Skeletal muscle cell (primary cell): ENCODE results near the gene CEACAM4.
"Not testable (repeated sequence)": the region's sequence is repeated elsewhere in the genome, so short reads cannot be mapped to it uniquely, and the experiment has no call there.

Experiments used
- DNase-seq: peaks from one replicate; pipeline ENCODE4 v3.0.0-alpha.2; 2010; ENCODE audit warnings: low read depth
- H3K4me3 ChIP-seq: 2 replicates; pipeline ENCODE4 v1.5.1; 2011; ENCODE audit warnings: low read depth, mild to moderate bottlenecking, control low read depth, low read length, moderate library complexity

The CEACAM4 gene

DNA sequence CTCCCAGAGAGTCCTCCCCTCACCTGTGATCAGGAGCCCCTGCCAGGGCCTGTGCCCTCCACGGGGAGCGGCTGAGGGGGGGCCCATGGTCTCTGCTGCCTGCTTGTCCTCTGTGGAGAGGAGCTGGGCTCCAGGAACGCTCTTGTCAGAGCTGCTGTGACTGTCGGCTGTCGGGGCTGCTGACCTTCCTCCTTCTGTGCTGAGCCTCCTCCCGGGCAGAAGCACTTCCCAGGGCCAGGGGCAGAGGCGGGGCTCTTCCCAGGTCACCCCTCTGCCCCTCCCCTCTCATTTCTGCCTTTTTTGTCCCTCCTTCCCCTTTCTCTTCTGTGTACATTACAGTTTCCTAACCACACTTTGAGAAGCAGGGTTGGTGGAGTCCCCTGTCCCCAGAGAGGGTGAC, at the start of gene CEACAM4:
Gene CEACAM4, minus strand, starts transcription at position 198 of the 400 bp plus-strand sequence. Its CDS starts 111 bp downstream, at position 87.
- H3K4me3 ChIP-seq: no peak within 1 kb of the TSS
- DNase-seq: no peak

DNA sequence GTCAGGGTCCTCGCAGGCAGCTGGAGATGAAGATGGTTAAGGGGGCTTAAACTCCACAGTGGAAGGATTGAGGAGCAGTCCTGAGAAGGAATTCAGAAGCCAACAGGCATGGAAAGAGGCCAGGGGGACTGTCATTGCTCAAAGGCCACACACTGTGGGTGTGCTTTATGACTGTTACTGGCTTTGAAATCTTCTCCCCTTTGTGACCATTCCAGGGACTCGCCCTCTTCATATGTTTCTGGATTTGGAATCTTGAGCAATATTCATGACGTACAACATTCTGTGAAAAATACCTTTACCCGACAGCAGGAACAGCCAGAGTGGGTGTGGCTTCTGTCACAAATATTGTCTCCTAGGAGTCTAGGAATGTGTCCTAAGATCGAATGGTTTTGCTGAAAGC, 44.6 kb upstream of the CEACAM4 start:
- no peak overlapping the region for H3K4me3 ChIP-seq

DNA sequence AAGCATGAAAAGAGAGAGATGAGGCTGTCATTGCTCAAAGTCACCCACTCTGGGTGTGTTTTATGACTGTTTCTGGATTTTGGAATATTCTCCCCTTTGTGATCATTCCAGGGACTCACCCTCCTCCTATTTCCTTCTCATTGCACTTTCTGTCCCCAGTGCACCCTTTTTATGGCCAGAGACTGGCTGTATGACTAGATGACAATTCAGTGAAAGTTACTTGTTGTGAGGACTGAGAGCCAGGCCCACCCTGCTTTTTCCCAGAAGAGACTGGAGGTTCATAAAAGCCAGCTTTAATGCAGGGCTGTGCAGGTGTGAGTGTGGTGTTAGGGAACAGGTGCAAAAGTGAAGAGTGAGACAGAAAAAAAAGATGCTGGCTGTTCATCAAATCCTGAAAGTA, 43.9 kb upstream of the CEACAM4 start:
- no peak for DNase-seq

More for the DNA sequence above, 44.6 kb upstream of the CEACAM4 start:
- no peak for DNase-seq

DNA sequence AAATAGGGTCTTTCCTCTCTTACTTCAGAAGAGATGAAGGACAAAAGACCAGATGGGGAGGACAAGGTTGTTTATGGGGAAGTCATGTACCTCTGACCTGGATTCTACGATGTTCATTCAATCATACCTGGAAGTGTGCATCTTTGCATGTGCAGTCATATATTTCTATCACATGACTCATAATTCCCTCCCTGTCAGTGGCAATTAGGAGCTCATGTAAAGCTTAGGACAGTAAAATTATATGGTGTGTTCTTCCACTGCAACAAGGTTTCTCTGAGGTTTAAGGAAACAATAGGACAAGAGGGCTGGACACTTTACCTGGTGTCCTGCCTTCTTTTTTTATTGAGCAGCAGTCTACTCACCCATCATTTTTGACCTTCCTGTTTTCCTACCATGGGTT, 41.4 kb upstream of the CEACAM4 start:
- no peak for DNase-seq
- no peak overlapping the region for H3K4me3 ChIP-seq

More for the DNA sequence above, 43.9 kb upstream of the CEACAM4 start:
- H3K4me3 ChIP-seq: no peak overlapping the region

DNA sequence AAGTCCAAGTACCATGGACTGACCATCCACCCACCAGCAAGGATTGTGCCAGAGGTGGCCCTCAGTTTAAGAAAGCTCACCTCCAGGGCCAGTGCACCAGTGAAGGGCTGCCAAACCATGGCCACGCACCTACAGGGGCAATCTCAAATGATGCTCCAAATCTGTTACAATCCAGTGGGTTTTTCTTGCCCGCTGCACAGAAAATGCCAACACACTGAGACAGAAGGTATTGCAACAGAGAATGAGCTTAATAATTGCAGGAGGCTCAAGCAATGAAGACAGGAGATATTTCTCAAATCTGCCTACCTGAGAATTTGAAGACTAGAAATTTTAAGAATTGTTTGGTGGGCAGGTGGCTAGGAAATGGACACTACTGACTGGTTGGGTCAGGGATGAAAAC, 39.2 kb upstream of the CEACAM4 start:
- DNase-seq: no peak
- H3K4me3 ChIP-seq: no peak overlapping the region

DNA sequence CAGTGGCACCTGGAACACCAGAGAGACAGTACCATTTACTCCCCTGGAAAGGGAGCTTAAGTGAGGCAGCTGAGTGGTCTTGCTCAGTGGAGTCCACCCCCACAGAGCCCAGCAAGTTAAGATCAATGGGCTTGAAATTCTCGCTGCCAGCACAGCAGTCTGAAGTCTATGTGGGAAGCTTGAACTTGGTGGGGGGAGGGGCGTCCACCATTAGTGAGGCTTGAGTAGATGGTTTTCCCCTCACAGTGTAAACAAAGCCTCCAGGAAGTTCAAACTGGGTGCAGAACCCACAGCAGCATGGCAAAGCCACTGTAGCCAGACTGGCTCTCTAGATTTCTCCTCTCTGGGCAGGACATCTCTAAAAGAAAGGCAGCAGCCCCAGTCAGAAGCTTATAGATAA, 30.3 kb upstream of the CEACAM4 start:
- DNase-seq: no peak
- H3K4me3 ChIP-seq: no peak overlapping the region

DNA sequence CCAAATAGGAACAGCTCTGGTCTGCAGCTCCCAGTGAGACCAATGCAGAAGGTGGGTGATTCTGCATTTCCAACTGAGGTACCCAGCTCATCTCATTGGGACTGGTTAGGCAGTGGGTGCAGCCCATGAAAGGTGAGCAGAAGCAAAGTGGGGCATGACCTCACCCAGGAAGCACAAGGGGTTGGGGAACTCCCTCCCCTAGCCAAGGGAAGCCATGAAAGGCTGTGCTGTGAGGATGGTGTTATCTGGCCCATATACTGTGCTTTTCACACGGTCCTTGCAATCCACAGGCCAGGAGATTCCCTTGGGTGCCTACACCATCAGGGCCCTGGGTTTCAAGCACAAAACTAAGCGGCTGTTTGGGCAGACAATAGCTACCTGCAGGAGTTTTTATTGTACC, 29.9 kb upstream of the CEACAM4 start:
- not testable (repeated sequence) for DNase-seq

DNA sequence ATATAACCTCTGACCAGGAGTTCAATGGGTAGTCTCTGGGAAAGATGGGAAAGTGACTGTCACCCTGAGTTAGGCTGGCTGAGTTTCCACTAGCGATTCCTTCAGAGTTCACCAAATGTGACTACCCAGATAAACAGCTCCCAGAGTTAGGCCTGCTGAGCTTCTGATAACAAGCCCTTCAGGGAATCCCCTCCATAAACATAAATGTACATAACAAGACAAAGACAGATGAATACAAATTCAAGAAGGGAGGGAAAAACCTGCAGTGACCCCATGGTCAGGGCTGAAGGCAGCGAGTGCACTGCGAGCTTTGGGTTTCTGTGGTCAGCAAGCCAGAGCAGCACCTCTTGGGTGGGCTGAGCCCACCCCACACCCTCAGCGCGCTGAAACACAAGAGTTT, 25.4 kb upstream of the CEACAM4 start:
- no peak for DNase-seq
- H3K4me3 ChIP-seq: no peak overlapping the region

More for the DNA sequence above, 29.9 kb upstream of the CEACAM4 start:
- not testable (repeated sequence) for H3K4me3 ChIP-seq

DNA sequence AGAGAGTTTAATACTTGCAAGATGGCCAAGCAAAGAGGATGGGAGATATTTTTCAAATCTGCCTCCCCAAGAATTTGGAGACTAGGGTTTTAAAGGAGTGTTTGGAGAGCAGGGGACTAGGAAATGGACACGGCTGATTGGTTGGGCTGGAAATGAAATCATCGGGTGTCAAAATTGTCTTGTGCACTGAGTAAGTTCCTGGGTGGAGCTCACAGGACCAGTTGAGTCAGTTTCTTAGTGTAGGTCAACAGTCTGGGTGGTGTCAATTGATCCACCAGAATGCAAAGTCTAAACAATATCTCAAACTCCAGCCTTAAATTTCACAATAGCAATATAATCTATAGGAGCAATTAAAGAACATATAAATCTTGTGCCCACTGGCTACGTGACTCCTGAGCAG, 23.0 kb upstream of the CEACAM4 start:
- DNase-seq: no peak
- H3K4me3 ChIP-seq: no peak overlapping the region

DNA sequence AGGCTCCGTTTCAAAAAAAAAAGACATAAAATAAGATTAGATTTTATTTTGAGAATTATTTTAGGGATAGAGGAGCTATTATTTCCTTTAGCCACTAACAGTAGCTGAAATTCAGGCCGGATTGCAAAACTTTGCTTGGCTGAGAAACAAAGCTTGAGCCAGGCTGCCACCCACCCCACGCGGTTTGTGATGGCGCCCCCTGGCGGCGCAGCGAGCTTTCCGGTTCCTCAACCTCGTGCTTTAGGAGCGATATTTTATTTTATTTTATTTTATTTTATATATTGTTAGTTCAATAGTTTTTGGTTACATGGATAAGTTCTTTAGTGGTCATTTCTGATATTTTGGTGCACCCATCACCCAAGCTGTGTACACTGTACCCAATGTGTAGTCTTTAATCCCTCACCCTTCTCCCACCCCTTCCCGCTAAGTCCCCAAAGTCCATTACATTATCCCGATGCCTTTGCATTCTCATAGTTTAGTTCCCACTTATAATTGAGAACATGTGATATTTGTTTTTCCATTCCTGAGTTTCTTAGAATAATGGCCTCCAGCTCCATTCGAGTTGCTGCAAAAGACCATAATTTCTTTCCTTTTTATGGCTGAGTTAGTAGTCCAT, 19.8 kb upstream of the CEACAM4 start:
- H3K4me3 ChIP-seq: no peak overlapping the region
- no peak for DNase-seq

DNA sequence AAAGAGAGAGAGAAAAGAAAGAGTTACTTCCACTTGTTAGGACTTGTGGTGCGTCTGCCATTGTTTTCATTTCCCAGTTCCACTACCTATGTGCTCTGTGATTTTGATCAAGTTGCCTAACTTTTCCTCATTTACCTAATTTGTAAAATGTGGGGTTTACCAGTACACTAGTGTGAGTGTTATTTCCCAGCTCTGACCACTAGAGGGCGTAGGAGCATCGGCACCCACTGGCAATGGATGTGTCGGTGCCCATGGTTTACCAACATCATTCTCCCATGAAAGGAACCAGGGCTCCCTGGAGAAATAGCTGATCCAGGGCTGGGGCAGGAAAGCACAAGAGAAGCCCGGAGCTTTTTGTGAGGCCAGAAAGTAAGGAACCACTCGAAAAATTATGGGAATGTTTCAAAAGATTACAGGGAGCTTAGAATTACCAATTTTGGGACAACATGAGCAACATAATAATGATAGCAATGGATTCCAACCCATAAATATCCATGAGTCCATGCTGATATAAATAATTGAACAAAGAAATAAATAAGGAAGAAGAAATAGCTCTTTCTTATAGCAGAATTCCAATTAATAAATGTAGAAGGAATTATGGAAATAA, 15.1 kb upstream of the CEACAM4 start:
- peak; percentile 7 for DNase-seq
- H3K4me3 ChIP-seq: no peak overlapping the region

DNA sequence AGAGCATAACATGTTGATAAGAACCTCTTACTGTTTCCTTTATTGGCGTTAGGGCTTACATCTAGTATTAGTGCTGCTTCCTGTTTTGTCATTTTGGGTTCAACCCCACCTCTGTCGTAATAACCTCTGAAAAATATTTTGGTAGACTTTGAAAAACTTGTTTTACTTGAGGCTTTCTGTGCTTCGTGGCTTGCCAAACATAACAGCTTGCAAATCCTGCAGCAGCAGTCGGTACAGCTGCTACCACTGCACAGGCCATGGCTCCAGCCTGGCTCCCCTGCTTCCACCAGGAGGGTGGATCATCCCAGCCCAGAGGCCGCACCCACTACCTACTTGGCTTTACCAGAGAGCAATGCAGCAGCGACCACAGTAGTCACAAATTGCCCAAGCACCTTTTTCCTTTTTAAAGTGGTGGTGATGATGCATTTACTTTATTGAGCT, 11.8 kb upstream of the CEACAM4 start:
- no peak overlapping the region for H3K4me3 ChIP-seq
- no peak for DNase-seq

DNA sequence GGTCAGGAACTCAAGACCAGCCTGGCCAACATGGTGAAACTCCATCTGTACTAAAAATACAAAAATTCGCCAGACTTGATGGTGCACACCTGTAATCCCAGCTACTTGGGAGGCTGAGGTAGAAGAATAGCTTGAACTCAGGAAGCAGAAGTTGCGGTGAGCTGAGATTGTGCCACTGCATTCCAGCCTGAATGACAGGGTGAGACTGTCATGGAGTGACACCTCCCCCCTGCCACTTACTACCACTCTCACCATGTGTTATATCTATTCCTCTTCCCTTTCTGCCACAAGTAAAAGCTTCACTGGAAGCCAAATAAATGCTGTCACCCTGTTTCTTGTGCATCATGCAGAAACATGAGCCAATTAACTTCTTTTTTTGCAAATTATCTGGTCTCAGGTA, 10.6 kb upstream of the CEACAM4 start:
- no peak overlapping the region for H3K4me3 ChIP-seq
- no peak for DNase-seq

DNA sequence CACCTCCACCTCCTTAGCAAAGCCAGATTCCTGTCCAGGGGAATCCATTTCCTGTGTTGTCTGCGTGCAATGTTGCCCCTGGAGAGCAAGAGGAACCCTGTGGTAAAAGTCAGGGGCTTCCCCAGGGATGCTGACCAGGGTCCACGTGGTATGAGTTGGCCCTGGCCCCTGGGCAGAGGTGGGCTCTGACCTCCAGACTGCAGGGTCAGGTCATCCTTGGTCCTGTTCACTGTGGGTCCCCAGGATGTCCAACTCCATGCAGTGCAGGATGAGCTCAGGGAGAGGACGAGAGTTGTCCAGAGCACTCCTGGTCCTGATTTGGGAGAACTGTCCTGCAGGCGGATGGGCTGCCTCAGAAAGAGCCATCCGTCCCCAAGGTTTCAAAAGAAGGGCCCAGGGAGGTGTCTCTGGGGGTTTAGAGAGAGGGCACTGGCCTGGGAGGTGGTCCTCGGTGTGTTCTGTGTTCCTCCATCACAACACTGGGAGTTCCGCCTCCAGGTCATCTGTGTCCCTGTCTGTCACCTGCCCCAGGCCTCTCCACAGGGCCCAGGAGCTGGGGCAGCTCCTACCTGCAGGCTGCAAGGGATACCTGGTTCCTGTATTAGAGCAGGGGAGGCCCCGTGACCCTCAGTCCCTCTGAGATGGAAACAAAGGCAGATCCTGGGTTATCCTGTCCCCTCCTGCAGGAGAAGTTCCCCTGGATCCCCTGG, 1.2 kb upstream of the CEACAM4 start:
- H3K4me3 ChIP-seq: no peak overlapping the region
- no peak for DNase-seq

DNA sequence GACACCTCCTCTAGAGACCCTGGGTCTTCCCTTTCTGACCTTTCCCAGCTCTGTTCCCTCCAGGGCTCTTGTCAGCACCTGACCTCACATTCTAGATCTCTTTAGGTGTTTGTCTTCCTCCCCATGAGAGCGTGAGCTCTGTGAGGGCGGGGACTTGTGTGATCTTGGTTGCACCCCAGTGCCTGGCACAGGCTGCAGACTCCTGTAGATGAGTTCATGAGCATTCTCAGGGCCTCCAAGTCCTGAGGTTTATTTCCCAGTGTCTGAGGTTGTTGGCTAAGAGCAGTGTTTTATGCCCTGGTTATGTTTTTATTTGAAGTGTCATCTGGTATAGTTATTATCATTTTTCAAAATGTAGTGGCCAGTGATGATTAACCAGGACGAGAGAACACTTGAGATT, 596 bp downstream of the CEACAM4 start:
- no peak overlapping the region for H3K4me3 ChIP-seq
- no peak for DNase-seq

DNA sequence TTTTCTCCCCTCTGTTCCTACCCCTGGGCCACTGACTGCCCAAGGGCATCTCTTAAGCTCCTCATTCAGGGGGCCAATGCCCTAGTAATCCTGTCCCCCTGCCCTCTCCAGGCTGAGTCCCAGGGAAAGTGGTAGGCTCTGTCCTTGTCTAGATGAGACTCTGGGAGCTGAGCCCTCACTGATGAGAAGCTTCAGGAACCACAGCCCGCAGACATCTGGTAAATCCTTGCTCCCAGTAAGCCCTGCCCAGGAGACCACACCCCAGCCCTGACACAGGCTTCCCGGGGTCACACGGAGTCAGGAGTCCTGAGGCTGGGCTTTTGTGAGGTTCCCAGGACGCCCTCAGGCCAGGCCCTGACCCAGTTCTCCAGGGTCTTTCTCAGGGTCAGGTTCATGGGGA, 1.9 kb downstream of the CEACAM4 start:
- no peak for DNase-seq
- no peak overlapping the region for H3K4me3 ChIP-seq

DNA sequence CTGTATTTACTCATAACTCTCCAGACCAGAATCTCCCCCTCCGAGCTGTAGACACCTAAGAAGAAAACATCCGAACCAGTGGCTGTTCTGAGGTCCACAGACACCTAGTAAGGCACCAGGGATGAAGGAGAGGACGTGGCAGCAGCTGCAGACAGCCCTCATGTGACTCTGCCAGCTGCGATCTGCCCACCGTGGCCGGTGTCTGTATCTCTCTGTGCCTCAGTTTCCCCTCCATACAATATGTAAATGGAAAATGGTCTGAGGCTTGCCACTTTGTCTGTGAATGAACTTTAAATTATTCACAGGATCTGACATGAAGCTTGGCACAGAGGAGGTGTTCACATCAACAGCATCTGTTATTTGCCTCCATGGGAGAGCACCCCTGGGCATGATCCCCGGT, 2.4 kb downstream of the CEACAM4 start:
- no peak for DNase-seq
- no peak overlapping the region for H3K4me3 ChIP-seq

DNA sequence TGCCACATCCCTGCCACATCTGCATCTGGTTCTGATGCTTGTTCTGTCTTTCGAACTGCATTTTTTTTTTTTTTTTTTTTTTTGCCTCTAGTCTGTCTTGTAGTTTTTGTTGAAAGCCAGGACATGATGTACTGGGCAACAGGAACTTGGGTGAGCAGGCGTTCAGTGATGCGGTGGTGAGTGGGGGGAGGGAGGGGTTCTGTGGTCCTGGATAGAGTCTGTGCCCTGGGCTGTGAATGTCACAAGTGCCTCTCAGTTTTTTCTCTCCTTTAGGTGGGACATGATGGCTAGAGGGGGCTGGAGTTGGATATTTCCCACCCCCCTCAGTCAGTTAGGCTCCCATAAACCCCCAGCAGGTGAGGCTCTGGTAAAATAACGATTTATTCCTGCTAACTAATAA, 3.5 kb downstream of the CEACAM4 start:
- H3K4me3 ChIP-seq: no peak overlapping the region
- no peak for DNase-seq

DNA sequence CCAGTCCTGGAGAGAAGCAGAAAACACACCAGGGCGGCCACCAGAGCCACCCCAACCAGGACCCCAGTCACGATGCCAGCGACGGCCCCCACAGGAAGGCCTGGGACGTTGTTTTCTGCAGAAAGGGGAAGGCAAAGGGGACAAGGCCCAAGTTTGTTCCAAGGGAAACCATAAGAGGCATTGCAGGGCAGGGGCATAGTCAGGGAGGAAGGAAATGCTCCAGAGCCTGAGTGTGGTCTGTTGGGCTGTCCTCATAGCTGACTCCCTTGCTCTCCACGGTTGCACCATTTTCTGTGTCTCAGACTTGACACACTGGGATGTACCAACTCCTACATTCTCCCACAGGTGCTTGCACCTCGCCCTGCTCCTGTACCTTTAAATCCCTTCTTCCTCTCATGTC, 5.2 kb downstream of the CEACAM4 start:
- H3K4me3 ChIP-seq: no peak overlapping the region
- DNase-seq: no peak

DNA sequence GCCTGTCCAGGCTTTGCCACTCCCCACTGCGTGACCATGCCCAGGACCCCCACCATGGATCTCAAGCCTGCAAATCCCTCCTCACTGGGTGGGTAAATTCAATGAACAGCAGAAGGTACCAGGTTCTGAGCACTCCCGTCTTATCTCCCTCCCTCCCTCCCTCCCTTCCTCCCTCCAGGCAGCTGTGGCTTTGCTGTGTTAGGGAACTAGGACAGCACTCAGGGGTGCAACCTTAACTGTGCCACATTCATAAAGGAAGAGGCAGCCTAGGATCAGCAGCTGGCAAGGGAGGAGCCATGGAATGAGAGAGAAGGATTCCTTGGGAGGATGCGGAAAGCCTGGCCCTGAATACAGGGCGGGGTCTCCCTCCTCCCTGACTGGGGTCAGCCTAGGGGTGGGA, 5.6 kb downstream of the CEACAM4 start:
- H3K4me3 ChIP-seq: no peak overlapping the region
- no peak for DNase-seq

DNA sequence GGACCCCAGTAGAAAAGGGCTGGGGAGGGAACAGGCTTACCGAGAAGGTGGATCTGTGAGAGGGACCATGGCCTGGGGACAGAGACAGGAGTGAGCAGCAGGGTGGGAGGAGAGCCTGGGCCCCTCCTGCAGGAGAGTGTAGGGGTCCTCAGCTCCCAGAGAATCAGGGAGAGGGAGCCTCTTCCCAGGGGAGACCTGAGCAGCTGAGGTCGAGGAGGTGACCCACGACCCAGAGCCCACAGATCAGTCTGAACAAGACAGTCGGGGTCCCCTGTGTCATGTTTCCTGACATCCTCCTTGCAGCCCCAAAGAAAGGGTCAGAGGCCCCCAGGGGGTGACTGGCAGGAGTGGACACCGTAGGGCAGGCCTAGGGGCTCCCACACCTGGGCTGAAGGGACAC, 6.7 kb downstream of the CEACAM4 start:
- H3K4me3 ChIP-seq: no peak overlapping the region
- DNase-seq: no peak
